Lower leg skin (tissue), 4 donors: ENCODE results near the gene BPIFB6. TPM values are rescaled to one million over a fixed set of nuclear protein-coding genes. Genes with fewer than 3 reads are reported as not detected.

ENCODE experiments used
- DNase-seq, 2 donors: peaks; one replicate each; pipeline ENCODE4 v3.0.0-alpha.2; 2019; ENCODE audit warnings: low spot score in 2 of 2
- H3K4me3 ChIP-seq: fragments of 200-600 bp; sonication (generic); 2 replicates; pipeline ENCODE4 v1.5.1; 2017; ENCODE audit warnings: mild to moderate bottlenecking, low read depth; ENCODE audit not compliant: poor library complexity, severe bottlenecking
- POLR2A ChIP-seq, 2 donors: fragments of 450-650 bp; IDR thresholded peaks; one replicate each; pipeline ENCODE4 v1.6.1; 2016 to 2017; ENCODE audit warnings: antibody characterized with exemption in 2 of 2, mild to moderate bottlenecking in 1 of 2, moderate library complexity in 1 of 2
- WGBS, 2 donors: methylation state at CpG; one replicate each; pipeline ENCODE4 v1.1.5; 2018; 5-methylcytosine and 5-hydroxymethylcytosine counted together
- intact Hi-C: fragments of 100-400 bp; cut with DNase I; formaldehyde crosslinking; loops from one replicate; pipeline ENCODE4 v1.15.0; 2023; ENCODE audit warnings: low total_unique reads
- total RNA-seq, 4 donors: library from RNA; depleted of rRNA; stranded (reverse); fragments of >200 nt; gene quantifications; one replicate each; pipeline ENCODE4 v1.1.0, GENCODE V29; 2016
- TF ChIP-seq, protein P1 (sequence below), 3 donors: fragments of 450-650 bp; IDR thresholded peaks; one replicate each; pipeline ENCODE4 v1.5.1; 2016; ENCODE audit warnings: antibody characterized with exemption in 3 of 3, mild to moderate bottlenecking in 3 of 3, moderate library complexity in 2 of 3

BPIFB6 gene
- total RNA-seq, 4 donors from 2014 or later, result not detected

DNA sequence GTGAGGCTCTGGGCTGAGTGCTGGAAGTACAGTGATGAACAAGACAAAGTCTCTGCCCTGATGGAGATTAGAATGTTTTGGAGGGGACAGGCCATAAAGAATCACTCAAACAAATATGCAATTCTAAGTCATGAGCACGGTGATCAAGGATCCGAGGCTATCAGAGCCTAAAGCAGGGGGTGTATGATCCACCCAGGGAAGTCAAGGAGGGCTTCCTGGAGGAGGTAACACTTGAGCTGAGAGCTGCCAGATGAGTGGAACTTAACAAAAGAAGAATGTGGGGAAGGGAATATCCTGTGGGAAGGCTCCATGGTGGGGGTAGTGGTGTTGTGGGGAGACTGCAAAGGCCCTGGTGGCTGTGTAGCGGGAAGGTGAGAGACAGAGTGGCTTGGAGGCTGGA lies 60.2 kb downstream of the BPIFB6 start:
- intact Hi-C loops, result no loop called here
- 89 to 93% methylated on average over 3 of the region's 3 CpGs for WGBS, 2 donors
- H3K4me3 ChIP-seq, result no peak overlapping the region
- DNase-seq, result no peak
- TF ChIP-seq, protein P1, sequence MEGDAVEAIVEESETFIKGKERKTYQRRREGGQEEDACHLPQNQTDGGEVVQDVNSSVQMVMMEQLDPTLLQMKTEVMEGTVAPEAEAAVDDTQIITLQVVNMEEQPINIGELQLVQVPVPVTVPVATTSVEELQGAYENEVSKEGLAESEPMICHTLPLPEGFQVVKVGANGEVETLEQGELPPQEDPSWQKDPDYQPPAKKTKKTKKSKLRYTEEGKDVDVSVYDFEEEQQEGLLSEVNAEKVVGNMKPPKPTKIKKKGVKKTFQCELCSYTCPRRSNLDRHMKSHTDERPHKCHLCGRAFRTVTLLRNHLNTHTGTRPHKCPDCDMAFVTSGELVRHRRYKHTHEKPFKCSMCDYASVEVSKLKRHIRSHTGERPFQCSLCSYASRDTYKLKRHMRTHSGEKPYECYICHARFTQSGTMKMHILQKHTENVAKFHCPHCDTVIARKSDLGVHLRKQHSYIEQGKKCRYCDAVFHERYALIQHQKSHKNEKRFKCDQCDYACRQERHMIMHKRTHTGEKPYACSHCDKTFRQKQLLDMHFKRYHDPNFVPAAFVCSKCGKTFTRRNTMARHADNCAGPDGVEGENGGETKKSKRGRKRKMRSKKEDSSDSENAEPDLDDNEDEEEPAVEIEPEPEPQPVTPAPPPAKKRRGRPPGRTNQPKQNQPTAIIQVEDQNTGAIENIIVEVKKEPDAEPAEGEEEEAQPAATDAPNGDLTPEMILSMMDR (IDR thresholded peaks at IDR 0.05), result no peak
- TF ChIP-seq POLR2A (IDR thresholded peaks at IDR 0.05), result no peak

- no peak overlapping the region for H3K4me3 ChIP-seq
- intact Hi-C loops, result no loop called here
- DNase-seq, result no peak
- WGBS, 2 donors, result 78 to 89% methylated on average over 3 of the region's 3 CpGs
- TF ChIP-seq, protein P1 (IDR thresholded peaks at IDR 0.05), result no peak
- TF ChIP-seq POLR2A (IDR thresholded peaks at IDR 0.05), result no peak
These were observed 60.9 kb downstream of the BPIFB6 start for GRCh38 chr20:33092361-33092760.

- H3K4me3 ChIP-seq, result no peak overlapping the region
- no peak for DNase-seq
- TF ChIP-seq POLR2A (IDR thresholded peaks at IDR 0.05), result no peak
- TF ChIP-seq, protein P1 (IDR thresholded peaks at IDR 0.05), result no peak
- WGBS, 2 donors, result 79 to 85% methylated on average over 1 of the region's 1 CpG
- intact Hi-C loops, result no loop called here
These were observed 61.6 kb downstream of the BPIFB6 start for GRCh38 chr20:33093074-33093473.

- 44 to 57% methylated on average over 1 of the region's 1 CpG for WGBS, 2 donors
- intact Hi-C loops, result no loop called here
- no peak overlapping the region for H3K4me3 ChIP-seq
- DNase-seq, result no peak
- TF ChIP-seq, protein P1 (IDR thresholded peaks at IDR 0.05), result no peak
- TF ChIP-seq POLR2A (IDR thresholded peaks at IDR 0.05), result no peak
These were observed 62.1 kb downstream of the BPIFB6 start for GRCh38 chr20:33093582-33093981.

Other genes starting within 250 kb of the BPIFB6 start
- gene MAPRE1, start 211.7 kb upstream of the BPIFB6 start, total RNA-seq, result 10 to 100 TPM; 44.6 to 60.2 (median 52.8) TPM
- gene EFCAB8, start 172.7 kb upstream of the BPIFB6 start, total RNA-seq, result not detected
- not detected for gene SUN5, start 27.2 kb upstream of the BPIFB6 start, total RNA-seq
- not detected for gene BPIFB2, start 23.9 kb upstream of the BPIFB6 start, total RNA-seq
- not detected for gene BPIFB3, start 22.3 kb downstream of the BPIFB6 start, total RNA-seq
- gene BPIFB4, start 48.0 kb downstream of the BPIFB6 start, total RNA-seq, result not detected
- not detected for gene BPIFA2, start 136.5 kb downstream of the BPIFB6 start, total RNA-seq
- not detected for gene BPIFA3, start 185.7 kb downstream of the BPIFB6 start, total RNA-seq
- gene BPIFA1, start 204.3 kb downstream of the BPIFB6 start, total RNA-seq, result not detected